ENCODE data around the gene GNAS-AS1.

The GNAS-AS1 gene

DNA sequence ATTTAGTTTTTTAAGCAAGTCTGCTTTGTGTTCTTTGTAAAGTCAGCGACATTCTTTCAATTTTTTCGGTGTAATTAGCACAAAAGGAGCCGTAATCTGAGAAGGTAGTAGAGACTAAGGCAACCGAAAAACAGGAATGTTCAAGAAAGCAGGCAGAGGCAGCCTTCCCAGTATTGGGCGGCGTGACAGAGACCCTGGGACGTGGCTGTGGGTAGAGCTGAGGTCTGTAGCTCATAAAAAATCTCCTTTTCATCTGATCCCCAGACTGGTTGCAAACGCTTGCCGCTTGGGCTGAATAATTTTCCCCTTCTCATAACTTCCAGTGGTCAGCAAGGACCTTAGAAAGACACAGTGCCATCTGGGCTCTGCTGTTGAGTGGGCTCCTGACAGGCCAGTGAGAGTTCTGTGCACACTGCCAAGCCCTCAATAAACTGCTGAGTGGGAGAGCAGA lies 32.6 kb upstream of the GNAS-AS1 start:
- no peak for DNase-seq

DNA sequence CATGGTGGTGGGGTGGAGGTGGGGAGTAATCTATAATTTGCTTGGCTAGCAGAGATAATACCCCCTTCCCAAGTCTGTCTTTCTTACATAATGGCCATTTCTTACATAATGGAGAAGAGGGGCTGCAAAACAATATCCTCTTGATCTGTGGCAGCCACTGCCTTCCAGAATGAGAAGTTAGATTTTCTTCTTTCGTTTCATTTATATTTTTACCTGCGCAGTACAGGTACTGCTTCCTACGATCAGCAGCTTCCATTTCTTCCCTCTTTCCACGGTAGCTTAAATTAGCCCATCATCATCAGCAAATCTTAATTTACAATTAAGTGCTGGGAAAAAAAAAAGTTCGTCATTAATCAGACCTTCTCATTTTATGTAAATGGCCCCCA lies 32.0 kb upstream of the GNAS-AS1 start:
- no peak for DNase-seq

DNA sequence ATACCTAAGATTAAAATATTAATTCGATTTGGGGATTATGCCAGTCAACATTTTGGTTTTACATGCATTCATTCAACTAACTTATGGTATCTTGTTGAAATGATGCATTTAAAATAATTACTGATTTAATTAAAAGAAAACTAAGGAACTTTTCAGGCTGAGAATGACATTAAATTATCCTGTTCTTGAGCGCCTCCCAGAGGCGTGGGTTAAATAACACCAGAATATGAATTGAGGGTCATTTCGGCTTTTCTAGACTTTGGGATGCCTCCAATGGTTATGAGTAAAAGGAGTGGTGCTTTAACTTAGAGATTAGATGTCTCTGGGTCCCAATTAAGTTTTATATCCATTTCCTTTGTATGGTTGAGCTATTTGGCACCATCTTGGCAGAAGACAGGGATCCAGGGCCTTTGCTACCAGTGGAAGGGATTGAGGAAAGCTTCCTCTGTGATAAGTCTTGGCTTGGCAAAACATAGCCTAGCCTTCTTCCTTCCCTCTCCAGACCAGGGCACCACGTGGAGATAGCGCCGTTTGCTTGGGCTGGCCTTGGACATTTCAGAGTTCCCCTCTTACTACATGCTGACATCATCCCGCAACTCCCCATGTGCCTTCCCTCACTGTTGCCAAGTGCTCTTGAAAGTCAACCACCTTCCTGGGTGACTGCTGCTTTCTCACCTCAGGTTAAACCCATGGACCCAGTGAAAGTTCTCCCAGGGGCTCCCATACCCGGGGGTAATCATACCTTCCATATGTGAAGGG lies 30.5 kb upstream of the GNAS-AS1 start:
- peak; percentile 47 for DNase-seq

DNA sequence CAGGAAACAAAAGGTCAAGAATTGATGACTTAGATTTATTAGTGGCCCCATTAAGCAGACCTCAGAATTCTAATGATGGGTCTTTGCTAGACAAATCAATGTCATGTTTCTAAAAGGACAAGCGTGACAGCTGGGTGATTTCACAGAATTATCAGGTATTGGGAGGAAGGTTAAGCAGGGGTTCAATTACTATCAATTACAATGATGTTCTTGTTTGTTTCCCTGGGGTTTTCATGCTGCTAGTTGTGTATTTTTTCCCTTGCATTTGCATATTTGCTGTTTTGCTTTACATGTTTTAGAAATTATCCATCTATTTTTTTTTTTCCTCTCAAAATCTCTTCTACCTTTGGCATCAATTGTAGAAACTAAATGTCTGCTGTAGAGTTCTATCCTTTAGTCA lies 29.7 kb upstream of the GNAS-AS1 start:
- no peak for DNase-seq

DNA sequence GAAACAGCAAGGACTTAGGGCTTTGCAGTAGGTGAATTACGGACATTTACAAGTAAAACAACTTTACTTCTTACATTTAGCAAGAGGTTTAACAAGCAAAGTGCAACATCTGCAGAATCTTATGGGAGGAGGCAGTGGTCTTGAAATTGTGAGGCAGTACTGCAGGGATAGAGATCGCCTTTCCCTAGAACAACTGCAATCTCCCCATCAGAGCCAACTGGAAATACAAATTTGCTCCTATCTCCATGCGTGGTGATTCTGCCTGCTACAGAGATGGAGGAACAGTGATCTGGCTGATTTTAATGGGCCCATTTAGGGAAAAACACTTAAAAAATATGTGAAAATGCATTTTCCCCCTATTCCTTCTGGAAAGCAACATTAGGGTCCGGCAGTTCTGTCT lies 27.7 kb upstream of the GNAS-AS1 start:
- no peak for DNase-seq

DNA sequence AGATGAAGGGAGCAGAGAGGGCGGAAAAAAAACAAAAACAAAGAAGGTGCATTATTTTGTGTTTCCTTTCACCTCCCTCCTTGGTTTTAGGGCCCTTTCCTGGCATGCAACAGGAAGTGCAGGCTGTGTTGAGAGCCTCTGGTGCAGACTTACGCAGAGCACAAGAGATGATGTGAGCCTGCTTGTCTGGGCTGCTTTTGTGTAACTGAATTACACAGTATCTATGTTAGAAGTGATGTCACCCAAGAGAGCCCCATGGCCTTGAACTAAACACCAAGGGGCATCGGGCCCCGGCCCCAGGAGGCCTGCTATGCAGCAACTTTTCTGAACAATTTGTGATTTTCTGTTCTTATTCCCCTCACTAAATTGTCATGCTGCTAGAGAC lies 27.3 kb upstream of the GNAS-AS1 start:
- DNase-seq: no peak

DNA sequence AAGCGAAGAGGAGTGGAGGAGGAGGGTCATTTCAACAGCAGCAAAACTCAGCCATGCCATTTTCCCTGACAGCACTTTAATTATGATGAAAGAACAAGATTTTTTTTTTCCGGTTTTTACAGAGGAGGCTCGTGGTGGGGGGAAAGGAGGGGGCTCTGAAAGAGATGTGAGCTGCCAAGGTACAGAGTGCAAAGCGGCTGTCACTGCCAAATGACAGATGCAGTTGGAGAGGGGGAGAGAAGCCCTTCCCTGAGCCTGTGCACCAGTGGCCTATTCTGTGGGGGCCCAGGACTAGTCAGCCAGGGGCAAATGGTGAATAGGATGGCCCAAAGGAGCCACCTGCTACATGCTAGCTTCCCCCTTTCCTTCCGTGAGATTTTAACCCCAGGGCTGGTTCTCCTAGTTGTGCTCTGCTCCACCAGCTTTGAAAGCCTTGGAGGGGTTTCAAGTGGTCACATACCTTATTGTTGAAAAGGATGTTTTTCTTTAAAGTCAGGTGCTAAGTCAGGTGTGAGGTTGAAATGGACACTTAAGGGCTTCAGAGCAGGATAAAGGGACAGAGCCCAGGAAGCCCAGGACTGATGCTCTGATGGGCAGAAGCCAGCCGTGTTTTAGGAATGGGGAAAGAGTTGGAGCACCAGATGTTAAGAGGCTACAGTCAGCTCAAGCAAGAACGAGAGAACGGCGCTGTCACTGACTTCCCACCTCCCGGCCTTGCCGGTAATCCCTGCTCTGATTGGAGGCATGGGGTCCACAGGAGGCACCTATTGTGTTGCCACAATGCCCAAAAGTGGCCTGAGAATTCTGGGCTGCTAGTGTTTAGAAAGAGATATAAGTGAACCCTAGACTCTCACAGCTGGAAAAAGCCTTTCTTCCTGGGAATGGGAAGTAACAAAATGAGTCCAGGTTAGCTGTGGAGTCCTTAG lies 26.6 kb upstream of the GNAS-AS1 start:
- DNase-seq: no peak

DNA sequence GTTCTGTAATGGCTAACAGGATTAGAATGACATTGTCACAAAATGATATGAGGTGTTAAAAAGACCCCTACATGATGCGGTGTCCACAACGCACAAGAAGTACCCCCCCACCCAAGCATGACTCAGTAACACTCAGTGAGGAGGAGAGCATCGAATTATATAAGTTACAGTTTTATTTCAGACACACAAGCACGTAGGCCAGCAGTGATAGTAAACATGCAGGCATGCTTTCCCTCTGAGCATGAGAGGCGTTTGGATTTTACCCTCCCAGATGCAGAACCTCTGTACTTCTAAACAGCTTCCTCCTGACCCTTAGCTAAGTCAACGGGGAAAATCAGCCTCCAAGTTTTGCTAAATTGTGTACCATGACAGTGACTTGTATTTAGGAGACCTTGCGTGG lies 25.7 kb upstream of the GNAS-AS1 start:
- DNase-seq: no peak

DNA sequence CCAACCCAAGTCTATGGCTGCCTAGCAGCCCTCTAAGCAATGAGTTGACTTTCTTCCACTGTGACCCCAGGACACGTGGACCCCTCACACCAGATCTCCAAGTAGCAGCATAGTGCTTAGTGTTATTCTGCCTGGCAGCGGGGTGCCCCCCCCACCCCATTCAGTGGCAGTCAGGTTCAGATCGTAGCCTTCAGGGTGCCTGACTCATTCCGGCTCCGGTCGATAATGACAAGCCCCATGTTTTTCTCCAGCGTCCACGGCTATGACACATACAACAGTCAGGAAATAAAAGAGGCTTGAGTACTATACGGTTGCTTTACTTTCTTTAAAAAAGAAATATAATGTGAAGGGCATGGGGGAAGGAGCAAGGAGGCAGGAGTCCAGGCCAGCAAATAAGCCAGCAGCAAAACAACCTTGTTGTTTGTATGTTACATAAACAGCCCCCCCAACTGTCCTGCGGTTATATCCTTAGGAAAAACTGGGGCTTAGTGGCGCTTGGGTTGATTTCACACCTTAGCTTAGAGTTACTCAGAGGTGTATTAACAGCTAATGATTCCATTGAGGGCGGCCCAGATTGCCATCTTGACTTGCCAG lies 24.9 kb upstream of the GNAS-AS1 start:
- DNase-seq: no peak

DNA sequence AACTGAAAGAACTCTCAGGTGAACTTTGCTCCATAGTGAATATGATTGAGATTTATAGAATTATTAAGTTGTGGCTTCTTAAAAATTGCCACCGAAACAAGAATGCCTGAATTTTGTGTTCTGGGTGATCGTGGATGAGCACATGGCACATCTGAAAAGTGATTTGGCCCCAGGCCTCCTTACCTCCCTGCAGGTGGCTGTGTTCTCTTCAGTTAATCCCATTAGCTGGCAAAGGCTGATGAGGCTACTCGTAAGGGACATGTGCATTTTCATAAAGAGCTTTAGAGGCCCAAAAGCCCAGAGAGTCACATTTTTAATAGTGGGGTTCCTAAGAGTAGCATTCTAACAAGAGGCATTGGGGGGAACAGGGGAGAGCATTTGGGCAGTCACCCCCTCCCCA lies 24.4 kb upstream of the GNAS-AS1 start:
- no peak for DNase-seq

DNA sequence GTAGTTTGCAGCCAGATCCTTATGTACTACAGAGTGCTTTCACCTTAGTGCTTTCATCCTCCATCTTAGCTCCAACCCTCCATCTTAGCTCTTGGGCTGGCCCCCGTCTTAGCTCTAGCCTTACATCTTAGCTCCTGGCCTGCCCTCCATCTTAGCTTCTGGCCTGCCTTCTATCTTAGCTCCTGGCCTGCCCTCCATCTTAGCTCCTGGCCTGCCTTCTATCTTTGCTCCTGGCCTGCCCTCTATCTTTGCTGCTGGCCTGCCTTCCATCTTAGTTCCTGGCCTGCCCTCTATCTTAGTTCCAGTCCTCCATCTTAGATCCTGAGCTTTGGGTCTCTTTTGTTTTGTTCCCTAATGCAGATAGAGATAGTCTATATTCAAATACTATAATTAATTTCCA lies 23.8 kb upstream of the GNAS-AS1 start:
- no peak for DNase-seq

DNA sequence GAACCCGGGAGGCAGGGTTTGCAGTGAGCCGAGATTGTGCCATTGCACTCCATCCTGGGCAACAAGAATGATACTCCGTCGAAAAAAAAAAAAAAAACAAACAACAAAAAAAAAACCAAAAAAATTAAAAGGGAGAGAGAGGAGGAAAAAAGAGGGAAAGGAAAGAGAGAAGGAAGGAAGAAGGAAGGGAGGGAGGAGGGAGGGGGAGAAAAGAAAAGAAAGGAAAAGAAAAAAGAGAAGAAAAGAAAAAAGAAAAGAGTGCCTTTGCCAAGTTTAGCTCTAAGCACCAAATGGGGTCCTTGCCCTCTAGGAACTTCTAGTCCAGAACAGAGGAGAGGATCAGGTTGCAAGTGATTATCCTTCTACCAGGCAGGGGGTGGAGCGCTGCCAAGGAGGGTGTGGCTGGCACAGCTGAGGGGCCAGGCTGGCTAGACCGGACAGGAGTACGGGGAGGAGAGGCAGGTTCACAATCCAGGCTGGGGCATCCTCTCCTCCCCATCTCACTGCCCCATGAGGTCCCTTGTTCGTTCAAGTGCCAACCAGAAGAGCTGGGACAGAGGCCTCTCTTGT lies 20.9 kb upstream of the GNAS-AS1 start:
- DNase-seq: no peak

DNA sequence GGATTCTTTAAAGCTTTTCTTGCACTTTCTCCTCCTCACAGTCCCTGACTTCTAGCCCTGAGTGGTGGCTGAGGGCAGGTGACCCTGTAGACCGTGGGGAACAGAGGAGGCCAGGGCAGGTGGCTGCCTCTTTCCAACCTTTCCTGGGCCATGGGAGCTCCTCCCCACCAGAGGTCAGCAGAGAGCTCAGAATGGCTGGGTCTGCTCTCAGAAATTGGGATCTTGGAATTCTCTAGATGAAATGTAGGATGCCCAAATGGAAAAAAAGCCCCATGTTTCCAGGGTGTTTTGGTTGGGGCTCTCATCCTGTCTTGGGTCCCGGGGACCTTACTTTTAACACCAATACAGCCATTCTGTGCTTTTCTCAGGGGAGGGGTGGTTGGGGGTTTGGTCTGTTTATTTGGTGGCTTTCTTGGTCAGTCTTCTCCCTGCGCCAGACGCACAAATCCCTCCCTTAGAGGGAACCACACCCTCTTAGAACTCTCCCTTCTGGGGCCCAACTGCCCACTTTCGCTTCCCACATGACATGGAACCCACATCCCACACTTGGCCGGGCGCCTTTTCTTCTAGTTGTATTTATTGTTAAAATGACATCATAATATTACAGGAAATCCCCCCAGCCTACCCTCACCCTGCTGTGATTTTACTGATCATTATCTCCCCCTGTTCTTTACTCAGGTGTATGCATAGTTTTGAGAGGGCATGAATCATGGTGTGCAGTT lies 19.8 kb upstream of the GNAS-AS1 start:
- peak; percentile 83 for DNase-seq

DNA sequence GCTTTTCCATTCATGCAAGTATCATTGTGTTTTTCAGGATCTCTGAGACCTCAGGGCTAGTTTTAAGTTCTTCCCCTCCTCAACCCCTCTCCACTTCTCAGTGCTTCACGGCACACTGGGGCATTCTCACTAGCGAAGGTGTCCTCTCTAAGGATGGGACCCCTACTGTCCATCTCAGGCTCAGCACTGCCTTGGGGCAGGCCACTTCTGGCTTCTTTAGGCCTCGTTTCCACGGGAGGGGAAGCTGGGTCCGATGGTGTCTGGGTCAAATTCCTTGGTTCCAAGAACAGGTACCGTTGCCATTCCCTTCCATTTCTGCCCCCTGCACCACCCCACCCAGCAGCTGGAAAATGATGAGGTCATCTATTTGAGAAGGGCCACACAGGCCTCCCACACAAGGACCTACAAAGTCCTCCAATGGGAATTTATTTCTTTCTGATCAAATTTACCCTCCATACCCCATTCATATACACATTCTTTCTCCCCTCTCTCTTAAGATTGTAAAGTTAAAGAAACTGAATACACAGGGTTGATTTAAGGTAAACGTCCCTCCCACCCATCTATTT lies 19.0 kb upstream of the GNAS-AS1 start:
- DNase-seq: no peak

DNA sequence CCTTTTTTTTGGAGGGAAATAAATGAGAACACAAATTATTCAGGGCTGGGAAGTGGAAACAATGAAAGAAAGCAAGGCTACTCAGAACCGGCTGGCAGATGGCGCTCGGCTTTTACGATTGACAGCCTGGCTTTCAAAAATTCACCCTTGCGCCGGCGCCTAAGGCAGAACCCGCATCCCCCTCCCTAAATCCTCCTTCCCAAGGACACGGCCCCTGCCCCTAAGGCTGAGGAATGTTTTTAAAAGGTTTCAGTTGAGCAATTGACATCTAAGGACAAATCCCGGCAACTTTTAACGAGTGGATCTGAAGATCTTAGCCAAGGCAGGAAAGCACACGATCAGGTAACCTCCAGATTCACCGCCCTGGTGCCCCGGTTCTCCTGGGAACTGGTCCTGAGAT lies 18.1 kb upstream of the GNAS-AS1 start:
- DNase-seq: peak; percentile 29

DNA sequence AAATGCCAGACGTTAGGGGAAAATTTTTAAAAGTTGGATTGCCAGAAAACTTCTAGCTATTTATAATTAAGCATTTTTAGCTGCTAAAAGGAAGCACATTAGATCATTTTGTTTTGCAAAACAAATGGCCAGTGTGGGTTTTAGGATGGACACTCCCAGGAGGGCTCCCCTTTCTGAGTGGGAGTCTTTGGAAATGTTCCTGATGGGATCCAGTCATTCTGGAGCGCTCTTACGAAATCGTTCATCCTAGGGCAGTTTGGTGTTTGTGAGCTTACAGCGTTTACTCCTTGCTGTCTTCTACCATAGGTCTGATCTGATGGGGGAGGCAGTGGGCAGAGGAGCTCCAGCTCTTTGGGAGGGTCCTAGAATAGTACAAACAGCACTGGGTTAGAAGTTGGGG lies 16.5 kb upstream of the GNAS-AS1 start:
- no peak for DNase-seq

DNA sequence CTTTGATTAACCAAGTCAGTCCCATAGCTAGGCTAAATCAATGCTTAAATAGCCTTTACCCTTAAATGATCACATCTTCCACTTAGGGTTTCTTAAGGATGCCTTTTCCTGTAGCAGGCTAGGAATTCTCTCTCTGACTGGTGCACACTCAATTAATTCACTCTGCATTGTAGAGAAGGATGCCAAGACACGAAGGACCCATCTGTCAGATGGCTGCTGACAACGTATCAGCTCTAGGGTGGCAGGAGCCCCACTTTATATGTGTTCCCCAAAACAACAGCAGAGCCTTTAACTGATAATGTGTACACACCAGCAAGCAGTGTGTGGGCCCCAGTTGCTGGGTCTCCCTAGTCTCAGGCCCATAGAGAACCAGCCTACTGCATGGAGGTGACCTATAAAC lies 15.1 kb upstream of the GNAS-AS1 start:
- DNase-seq: no peak

DNA sequence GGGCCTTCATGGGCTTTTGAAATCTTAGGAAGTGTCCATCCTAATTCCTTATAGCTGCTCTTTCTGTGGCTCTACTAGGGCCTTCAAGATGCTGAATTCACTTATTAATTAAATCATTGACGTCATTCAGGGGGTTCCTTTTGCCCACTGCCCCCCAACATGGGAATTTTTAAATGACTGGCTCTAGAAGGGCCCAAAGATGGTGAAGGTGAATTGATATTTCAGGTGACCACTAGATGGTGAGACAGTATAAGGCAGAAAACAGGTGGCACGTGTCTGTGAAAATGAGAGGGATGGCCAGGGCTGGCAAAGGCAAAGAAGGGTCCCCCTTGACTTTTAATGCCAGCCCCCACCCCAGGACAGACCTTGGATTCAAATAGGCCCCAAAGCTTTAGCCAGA lies 13.6 kb upstream of the GNAS-AS1 start:
- DNase-seq: no peak

DNA sequence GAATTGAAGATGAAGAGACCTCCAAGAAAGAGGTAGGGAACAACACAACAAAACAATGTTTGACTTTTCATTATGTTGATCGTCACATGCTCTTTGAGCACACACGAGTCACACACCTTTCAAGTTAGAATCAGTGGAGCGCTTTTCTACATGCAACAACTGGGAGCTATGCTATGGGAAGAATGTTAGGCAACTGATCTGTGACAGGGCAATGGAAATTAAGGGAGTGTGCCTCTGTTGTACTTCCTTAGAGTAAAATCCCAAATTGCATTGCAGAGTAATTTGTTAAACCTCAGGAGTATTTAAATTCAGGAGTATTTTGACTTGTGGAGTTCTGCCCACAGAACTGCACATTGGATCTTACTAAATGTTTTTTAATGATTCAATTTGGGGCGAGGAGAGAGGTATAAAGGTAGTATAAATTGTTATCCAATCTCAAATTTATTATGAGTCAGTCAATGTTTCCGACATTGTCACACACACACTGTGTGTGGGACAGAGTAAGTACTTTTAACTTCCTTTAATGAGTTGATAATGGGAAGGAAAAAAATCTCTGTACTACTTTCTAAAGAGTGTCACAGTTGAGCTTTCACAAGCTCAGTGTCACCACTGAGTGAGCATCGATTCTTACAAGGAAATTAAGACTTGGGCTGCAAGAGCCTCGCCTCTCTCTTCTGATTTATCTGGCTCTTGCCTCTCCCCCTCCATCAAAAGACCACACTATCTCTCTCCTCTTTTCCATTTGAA lies 12.5 kb upstream of the GNAS-AS1 start:
- DNase-seq: no peak

DNA sequence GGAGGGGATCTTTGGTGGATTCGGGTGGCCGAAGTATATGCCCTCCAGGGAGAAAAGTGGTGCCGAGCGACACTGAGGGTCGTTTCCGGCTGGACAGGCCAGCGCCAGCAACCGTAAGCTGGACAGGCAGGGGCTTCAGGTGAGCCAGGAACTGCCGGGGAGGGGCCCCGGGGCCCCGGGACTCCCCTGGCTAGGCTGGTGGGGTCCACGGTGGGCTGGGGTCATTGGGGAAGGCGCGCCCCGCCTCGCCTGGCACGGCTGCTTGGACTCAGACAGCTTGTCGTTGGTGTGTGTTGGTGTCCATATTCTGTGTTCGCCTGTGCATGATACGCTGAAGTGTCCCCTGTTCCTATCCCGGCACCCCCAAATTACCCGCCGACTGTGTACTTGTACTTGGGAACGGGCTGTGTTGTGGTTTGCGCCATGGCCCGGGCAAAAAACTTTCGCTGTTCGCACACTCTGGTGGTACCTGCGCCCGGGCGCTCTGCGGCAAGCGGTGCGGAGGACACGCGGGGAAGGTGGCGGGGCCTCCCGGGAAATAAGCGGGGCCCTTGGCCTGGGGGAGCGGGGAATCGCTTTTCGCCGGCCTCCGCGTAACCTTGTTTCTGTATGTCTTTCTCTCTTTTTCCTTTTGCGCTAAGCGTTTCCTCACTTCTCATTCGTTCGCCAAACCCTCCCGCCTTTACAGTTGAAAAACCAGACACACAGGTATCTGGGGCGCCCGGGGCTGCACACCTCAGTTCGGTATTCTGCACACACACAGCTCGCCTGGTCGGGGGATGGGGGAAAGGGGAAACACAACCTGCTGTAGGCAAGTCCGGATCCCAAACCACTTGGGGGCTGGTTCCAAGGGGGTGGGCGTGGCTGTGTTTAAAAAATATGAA lies 5.0 kb upstream of the GNAS-AS1 start:
- DNase-seq: no peak

All from MV-4-11 (cell line).